ENCODE measurements around the gene SUSD3.
"Not testable (repeated sequence)": the region's sequence is repeated elsewhere in the genome, so short reads cannot be mapped to it uniquely, and the experiment has no call there.

The SUSD3 gene

DNA sequence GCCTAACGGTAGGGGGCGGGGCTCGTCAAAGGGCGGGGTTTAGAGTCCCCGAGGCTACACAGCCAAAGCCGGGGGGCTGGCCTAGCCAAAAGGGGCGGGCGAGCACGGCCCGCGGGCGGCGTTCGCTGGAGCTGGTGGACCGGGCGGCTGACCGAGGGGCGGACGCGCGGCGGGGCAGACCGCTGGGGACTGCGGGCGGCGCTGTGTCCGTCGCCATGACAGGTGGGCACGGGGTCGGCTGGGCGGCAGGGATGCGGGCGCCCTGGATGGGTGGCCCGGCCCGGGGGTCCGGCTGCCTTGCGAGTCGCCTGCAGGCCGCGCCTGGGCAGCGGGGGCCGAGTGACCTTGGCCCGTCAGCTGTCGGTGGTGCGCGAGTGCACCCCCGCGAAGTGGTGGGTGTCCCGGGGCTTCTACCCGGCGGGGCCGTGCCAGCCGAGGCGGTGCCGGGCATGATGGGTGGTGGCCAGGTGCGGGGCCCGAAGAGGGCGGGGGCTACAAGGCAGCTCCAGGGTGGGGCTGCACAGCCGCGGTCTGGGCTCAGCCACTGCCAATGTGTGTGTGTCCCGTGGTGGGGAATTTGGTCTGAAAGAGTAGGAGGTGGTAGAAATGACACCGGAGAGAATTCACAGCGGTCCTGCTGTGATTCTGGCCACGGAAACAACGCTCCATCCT is 37.8 kb downstream of the SUSD3 start, which contains the start of gene CARD19:
Gene CARD19, plus strand, starts transcription at position 87 of the 672 bp plus-strand sequence. Its CDS starts 129 bp downstream, at position 216.
- peaks cover 9% of the 10 kb centered on the region; the same call in 1 of the 2 replicates for H3K27me3 ChIP-seq (ENCODE audit: insufficient read depth, low read length)
- H3K27ac ChIP-seq (ENCODE audit: low read depth, low read length), result peak within 1 kb of the TSS; percentile 83
- H3K36me3 ChIP-seq (ENCODE audit: insufficient read depth, low read length), result no peaks in the 10 kb centered on the region
- H3K9me3 ChIP-seq (ENCODE audit: insufficient read depth, low read depth, low read length), result no peaks in the 10 kb centered on the region
- peak within 1 kb of the TSS; percentile 70 for H3K9ac ChIP-seq (ENCODE audit: low read depth, low read length)
- 2% methylated on average over 65 of the region's 65 CpGs for WGBS
- H3K4me1 ChIP-seq (ENCODE audit: insufficient read depth, low read length), result 0 out of 2 replicates have a peak, but pooled peaks cover 4% of the 10 kb centered on the region
- H3K4me3 ChIP-seq (ENCODE audit: low read length), result peak within 1 kb of the TSS; percentile 88

DNA sequence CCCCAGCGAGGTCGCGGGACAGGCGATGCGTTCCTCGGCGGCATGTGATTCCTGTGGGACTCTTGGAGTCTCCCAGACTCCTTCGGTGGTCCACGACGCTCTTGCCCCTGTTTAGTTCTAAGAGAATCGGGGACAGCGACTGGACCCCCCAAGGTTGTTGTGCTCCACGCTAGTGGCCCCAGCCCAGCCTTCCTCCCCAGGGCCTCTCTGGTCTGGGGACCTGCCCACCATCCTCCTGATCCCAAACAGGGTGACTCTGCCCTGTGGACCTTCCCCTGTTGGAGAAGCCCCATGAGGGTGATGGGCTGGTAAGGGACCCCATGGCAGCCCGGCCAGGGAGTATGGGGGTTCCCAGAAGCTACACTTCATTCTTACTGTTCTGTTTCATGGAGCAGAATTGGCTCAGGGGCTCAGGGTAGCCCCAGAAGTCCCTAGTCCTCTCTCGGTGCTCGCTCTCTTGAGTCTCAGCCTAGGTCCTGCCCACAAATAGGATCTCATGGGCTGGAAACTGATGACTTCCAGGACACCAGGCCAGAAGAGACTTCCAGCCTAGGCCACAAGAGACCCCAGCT is 38.4 kb downstream of the SUSD3 start:
- no peak overlapping the region for H3K27ac ChIP-seq (ENCODE audit: low read depth, low read length)
- peak overlapping the region; percentile 88 for H3K4me3 ChIP-seq (ENCODE audit: low read length)
- 0 out of 2 replicates have a peak, but pooled peaks cover 4% of the 10 kb centered on the region for H3K4me1 ChIP-seq (ENCODE audit: insufficient read depth, low read length)
- peaks cover 9% of the 10 kb centered on the region; the same call in 1 of the 2 replicates for H3K27me3 ChIP-seq (ENCODE audit: insufficient read depth, low read length)
- 35% methylated on average over 16 of the region's 16 CpGs for WGBS
- no peaks in the 10 kb centered on the region for H3K9me3 ChIP-seq (ENCODE audit: insufficient read depth, low read depth, low read length)
- no peaks in the 10 kb centered on the region for H3K36me3 ChIP-seq (ENCODE audit: insufficient read depth, low read length)
- H3K9ac ChIP-seq (ENCODE audit: low read depth, low read length), result no peak overlapping the region

DNA sequence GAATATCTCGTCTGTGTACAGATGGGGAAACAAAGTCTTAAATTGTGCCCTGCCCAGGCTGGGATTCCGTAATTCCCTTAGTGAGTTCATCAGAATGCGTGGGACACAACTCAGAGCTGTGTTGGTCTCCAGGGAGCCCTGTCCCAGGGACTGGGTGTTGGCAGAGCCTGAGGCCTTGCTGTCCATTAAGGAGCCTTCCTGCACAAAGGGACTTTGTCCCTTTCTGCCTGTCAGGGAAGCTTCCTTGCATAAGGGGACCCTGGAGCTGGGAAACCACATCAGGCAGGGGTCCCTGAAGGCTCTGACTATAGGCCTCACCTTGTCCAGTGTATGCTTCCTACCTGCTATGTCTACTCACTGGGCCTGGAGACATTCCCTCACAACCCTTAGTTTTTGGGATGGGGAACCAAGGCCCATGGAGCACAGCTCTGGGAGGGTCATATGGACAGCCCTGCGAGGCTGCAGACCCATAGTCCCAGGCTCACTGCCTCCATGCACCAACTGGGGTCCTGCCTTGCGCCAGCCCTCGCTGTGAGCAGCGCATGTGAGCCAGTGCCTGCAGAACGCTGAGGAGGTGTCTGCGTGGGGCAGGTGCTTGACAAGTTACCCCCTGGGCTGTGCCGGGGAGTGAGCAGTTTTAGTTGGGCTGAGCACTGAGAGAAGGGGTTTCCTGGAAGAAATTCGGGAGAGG is 39.2 kb downstream of the SUSD3 start:
- Histone ChIP-seq H3K4me3 (ENCODE audit: low read length) (no peak overlapping the region), H3K36me3 (ENCODE audit: insufficient read depth, low read length) (no peaks in the 10 kb centered on the region), H3K4me1 (ENCODE audit: insufficient read depth, low read length) (0 out of 2 replicates have a peak, but pooled peaks cover 4% of the 10 kb centered on the region), H3K27me3 (ENCODE audit: insufficient read depth, low read length) (peaks cover 9% of the 10 kb centered on the region; the same call in 1 of the 2 replicates), H3K9ac (ENCODE audit: low read depth, low read length) (no peak overlapping the region), H3K27ac (ENCODE audit: low read depth, low read length) (no peak overlapping the region), H3K9me3 (ENCODE audit: insufficient read depth, low read depth, low read length) (no peaks in the 10 kb centered on the region)
- 84% methylated on average over 11 of the region's 11 CpGs for WGBS

DNA sequence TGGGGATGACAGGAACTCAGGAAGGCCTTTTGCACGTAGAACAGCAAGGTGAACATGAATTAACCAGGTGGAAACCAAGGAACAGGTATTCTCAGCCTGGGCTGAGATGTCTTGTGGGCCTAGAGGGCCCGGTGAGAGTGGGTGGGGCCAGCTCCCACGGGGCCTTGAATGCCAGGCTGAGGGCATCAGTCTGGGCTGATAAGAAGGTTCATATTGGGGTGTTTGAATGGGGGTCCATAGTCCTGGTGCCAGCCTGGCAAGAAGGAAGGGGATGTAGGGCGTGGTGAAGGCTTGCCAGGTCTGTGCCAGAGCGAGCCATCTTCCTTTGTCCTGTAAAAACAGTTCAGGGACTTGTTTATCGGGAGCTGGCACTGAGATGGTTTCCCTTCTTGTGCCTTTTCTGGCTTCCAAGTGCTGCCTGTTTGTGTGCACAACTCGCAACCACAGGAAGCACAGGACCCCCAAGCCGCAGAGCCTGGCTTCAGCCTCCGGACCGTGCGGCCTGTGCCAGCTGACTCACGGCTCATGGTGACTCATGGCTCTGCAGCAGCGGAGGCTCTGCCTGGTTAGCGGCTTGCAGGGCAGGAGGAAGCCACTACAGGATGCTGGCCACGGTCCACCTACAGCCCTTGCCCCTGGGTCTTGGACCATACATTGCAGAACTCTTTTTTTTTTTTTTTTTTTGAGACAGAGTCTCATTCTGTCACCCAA is 39.9 kb downstream of the SUSD3 start:
- no peaks in the 10 kb centered on the region for H3K9me3 ChIP-seq (ENCODE audit: insufficient read depth, low read depth, low read length)
- no peak overlapping the region for H3K27ac ChIP-seq (ENCODE audit: low read depth, low read length)
- no peak overlapping the region for H3K4me3 ChIP-seq (ENCODE audit: low read length)
- H3K27me3 ChIP-seq (ENCODE audit: insufficient read depth, low read length), result peaks cover 9% of the 10 kb centered on the region; the same call in 1 of the 2 replicates
- no peak overlapping the region for H3K9ac ChIP-seq (ENCODE audit: low read depth, low read length)
- 83% methylated on average over 15 of the region's 15 CpGs for WGBS
- no peaks in the 10 kb centered on the region for H3K36me3 ChIP-seq (ENCODE audit: insufficient read depth, low read length)
- H3K4me1 ChIP-seq (ENCODE audit: insufficient read depth, low read length), result 0 out of 2 replicates have a peak, but pooled peaks cover 4% of the 10 kb centered on the region

DNA sequence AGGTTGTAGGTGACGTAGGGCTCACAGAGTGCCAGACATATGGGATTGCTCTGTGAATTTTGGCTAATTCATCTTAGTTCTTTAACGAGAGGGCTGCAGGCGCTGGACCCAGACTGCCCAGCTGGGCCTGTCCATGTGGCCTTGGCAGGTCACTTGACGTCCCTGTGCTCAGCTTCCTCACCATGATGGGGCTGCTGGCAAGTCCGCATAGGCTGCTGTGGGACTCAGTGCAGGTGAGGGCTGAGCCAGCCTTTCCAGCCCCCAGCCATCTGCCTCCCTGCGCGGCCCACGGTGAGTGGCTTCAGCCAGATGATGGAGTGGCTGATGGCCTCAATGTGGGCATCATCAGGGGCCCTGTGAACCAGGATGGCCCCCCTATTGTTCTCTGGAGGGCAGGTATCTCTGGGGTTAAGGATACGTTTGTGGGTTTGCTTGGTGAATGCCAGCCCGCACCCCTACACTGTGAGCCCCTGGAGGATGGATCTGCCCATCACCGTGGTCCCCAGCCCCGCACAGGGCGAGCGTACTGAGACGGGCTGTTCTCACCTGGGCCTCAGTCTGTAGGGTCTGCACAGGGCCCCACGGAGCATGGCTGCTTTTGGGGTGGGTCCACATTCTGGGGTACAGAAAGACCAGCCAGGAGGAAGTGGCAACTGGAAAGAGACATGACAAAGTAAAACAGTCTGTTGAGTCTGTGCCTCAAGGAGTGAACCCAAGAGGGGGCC is 41.2 kb downstream of the SUSD3 start:
- Histone ChIP-seq H3K27me3 (ENCODE audit: insufficient read depth, low read length) (peaks cover 9% of the 10 kb centered on the region; the same call in 1 of the 2 replicates), H3K9ac (ENCODE audit: low read depth, low read length) (no peak overlapping the region), H3K9me3 (ENCODE audit: insufficient read depth, low read depth, low read length) (no peaks in the 10 kb centered on the region), H3K27ac (ENCODE audit: low read depth, low read length) (no peak overlapping the region), H3K36me3 (ENCODE audit: insufficient read depth, low read length) (no peaks in the 10 kb centered on the region), H3K4me1 (ENCODE audit: insufficient read depth, low read length) (0 out of 2 replicates have a peak, but pooled peaks cover 4% of the 10 kb centered on the region), H3K4me3 (ENCODE audit: low read length) (no peak overlapping the region)
- 94% methylated on average over 16 of the region's 16 CpGs for WGBS

DNA sequence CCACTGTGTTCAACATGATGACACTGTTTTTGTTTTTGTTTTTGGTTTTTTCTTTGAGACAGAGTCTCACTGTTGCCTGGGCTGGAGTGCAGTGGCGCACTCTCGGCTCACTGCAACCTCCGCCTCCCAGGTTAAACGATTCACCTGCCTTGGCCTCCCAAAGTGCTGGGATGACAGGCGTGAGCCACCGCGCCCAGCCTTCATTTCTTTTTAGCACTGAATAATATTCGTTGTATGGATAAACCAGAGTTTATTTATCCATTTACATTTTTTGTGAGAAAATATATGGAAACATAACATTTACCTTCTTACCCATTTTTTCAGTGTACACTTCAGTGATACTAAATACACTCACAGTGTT is 41.8 kb downstream of the SUSD3 start:
- Histone ChIP-seq H3K27me3 (ENCODE audit: insufficient read depth, low read length) (peaks cover 9% of the 10 kb centered on the region; the same call in 1 of the 2 replicates), H3K4me3 (ENCODE audit: low read length) (no peak overlapping the region), H3K4me1 (ENCODE audit: insufficient read depth, low read length) (no peaks in the 10 kb centered on the region), H3K9ac (ENCODE audit: low read depth, low read length) (no peak overlapping the region), H3K27ac (ENCODE audit: low read depth, low read length) (no peak overlapping the region), H3K36me3 (ENCODE audit: insufficient read depth, low read length) (no peaks in the 10 kb centered on the region), H3K9me3 (ENCODE audit: insufficient read depth, low read depth, low read length) (no peaks in the 10 kb centered on the region)
- WGBS, result 97% methylated on average over 7 of the region's 8 CpGs

DNA sequence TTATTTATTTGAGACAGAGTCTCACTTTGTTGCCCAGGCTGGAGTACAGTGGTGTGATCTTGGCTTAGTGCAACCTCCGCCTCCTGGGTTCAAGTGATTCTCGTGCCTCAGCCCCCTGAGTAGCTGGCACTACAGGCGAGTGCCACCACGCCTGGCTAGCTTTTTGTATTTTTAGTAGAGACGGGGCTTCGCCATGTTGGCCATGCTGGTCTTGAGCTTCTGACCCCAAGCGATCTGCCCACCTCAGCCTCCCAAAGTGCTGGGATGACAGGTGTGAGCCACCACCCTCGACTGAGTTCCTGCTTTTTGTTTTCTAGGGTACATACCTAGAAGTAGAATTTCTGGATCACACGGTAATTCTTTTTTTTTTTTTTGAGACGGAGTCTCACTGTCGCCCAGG is 42.6 kb downstream of the SUSD3 start:
- H3K27ac ChIP-seq (ENCODE audit: low read depth, low read length); H3K9me3 ChIP-seq (ENCODE audit: insufficient read depth, low read depth, low read length); H3K4me1 ChIP-seq (ENCODE audit: insufficient read depth, low read length); H3K27me3 ChIP-seq (ENCODE audit: insufficient read depth, low read length); H3K4me3 ChIP-seq (ENCODE audit: low read length); H3K36me3 ChIP-seq (ENCODE audit: insufficient read depth, low read length); H3K9ac ChIP-seq (ENCODE audit: low read depth, low read length): not testable (repeated sequence)
- WGBS, result 95% methylated on average over 11 of the region's 11 CpGs

DNA sequence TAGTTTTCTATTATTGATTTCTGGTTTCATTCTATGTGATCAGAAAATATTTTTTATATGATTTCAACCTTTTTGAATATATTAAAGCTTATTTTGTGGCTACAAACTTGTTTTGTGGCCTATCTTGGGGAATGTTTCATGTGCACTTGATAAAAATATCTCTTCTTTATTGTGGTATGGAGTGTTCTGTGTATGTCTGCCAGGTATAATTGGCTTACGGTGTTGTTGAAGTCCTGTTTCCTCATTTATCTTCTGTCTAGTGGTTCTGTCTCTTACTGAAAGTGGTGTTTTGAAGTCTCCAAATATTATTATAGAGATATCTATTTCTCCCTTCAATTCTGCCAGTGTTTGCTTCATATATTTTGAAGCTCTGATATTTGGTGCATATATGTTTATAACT is 47.1 kb downstream of the SUSD3 start:
- Histone ChIP-seq H3K27ac (ENCODE audit: low read depth, low read length) (no peak overlapping the region), H3K4me3 (ENCODE audit: low read length) (no peak overlapping the region), H3K36me3 (ENCODE audit: insufficient read depth, low read length) (no peaks in the 10 kb centered on the region), H3K4me1 (ENCODE audit: insufficient read depth, low read length) (no peaks in the 10 kb centered on the region), H3K9ac (ENCODE audit: low read depth, low read length) (no peak overlapping the region), H3K9me3 (ENCODE audit: insufficient read depth, low read depth, low read length) (no peaks in the 10 kb centered on the region), H3K27me3 (ENCODE audit: insufficient read depth, low read length) (no peaks in the 10 kb centered on the region)
- WGBS, result 100% methylated on average over 1 of the region's 1 CpG

DNA sequence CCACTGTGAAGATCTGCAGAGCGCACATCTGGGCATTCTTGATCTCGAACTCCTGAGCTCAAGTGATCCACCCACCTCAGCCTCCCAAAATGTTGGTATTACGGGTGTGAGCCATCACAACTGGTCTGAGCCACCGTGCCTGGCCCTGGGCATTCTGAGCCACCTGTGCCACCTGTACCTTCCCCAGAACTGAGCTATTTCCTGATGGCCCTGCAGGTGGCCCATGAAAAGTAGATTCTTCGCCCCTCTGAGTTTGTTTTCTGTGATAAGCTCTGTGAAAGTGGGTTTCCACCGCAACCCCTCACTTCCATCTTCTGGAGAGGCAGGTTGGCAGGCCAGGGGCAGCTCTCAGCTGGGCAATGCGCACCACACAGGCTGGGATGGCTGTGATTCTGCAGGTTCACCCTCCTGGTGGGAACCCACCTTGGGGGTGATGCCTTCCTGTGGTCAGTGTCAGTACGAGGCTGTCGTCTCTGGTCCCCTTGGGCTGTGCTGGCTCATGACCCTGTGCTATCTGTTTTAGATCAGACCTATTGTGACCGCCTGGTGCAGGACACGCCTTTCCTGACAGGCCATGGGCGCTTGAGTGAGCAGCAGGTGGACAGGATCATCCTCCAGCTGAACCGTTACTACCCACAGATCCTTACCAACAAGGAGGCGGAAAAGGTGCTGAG is 48.8 kb downstream of the SUSD3 start:
- H3K9ac ChIP-seq (ENCODE audit: low read depth, low read length), result no peak overlapping the region
- no peaks in the 10 kb centered on the region for H3K9me3 ChIP-seq (ENCODE audit: insufficient read depth, low read depth, low read length)
- WGBS, result 92% methylated on average over 14 of the region's 14 CpGs
- no peaks in the 10 kb centered on the region for H3K36me3 ChIP-seq (ENCODE audit: insufficient read depth, low read length)
- no peak overlapping the region for H3K4me3 ChIP-seq (ENCODE audit: low read length)
- H3K27ac ChIP-seq (ENCODE audit: low read depth, low read length), result no peak overlapping the region
- H3K4me1 ChIP-seq (ENCODE audit: insufficient read depth, low read length), result no peaks in the 10 kb centered on the region
- H3K27me3 ChIP-seq (ENCODE audit: insufficient read depth, low read length), result no peaks in the 10 kb centered on the region

DNA sequence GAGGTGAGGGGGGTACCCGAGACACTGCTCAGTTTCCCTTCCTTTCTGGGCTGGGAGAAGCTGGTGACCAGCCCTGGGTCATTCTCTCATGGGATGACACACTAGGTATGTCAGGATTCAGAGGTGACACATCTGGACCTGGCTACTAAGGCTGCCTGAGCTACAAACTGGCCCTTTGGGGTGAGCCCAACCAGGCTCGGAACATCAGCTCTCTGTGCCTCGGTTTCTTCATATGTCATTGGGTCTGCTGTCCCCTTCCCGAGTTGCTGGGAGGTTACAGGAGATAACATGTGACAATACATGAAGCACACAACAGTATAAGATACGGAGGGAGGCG is 49.3 kb downstream of the SUSD3 start:
- H3K4me1 ChIP-seq (ENCODE audit: insufficient read depth, low read length), result no peaks in the 10 kb centered on the region
- H3K27me3 ChIP-seq (ENCODE audit: insufficient read depth, low read length), result no peaks in the 10 kb centered on the region
- 92% methylated on average over 6 of the region's 6 CpGs for WGBS
- no peak overlapping the region for H3K9ac ChIP-seq (ENCODE audit: low read depth, low read length)
- no peak overlapping the region for H3K27ac ChIP-seq (ENCODE audit: low read depth, low read length)
- H3K4me3 ChIP-seq (ENCODE audit: low read length), result no peak overlapping the region
- H3K9me3 ChIP-seq (ENCODE audit: insufficient read depth, low read depth, low read length), result no peaks in the 10 kb centered on the region
- H3K36me3 ChIP-seq (ENCODE audit: insufficient read depth, low read length), result no peaks in the 10 kb centered on the region
